HL-60 (cell line): ENCODE results near the gene ATP5PB.

Source experiments
- CTCF ChIP-seq: IDR thresholded peaks from one replicate; pipeline ENCODE4 v1.5.1; 2011; ENCODE audit warnings: low read length, control low read depth, inconsistent platforms; ENCODE audit not compliant: insufficient read depth
- GABPA ChIP-seq: IDR thresholded peaks from 2 replicates; pipeline ENCODE4 v1.6.1; 2012; ENCODE audit warnings: low read depth
- POLR2AphosphoS5 ChIP-seq: IDR thresholded peaks from 2 replicates; pipeline ENCODE4 v1.6.1; 2012; ENCODE audit warnings: low read depth
- REST ChIP-seq: IDR thresholded peaks from 2 replicates; pipeline ENCODE4 v1.6.1; 2012; ENCODE audit warnings: low read depth; ENCODE audit not compliant: insufficient replicate concordance

GRCh38 chr1:111511370-111511769 is 62.1 kb downstream of the ATP5PB start:
- no peak for TF ChIP-seq CTCF
- TF ChIP-seq REST = no peak
- no peak for TF ChIP-seq POLR2AphosphoS5
- TF ChIP-seq GABPA = no peak
